Neuronal stem cell (in vitro differentiated cells): ENCODE results near the gene SORCS2.

Experiments
- DNase-seq: peaks from one replicate; pipeline ENCODE4 v3.0.0-alpha.2; 2013; ENCODE audit warnings: low spot score
- H2AFZ ChIP-seq: one replicate; pipeline ENCODE4 v1.6.1; 2013; ENCODE audit warnings: mild to moderate bottlenecking, low read length, inconsistent platforms
- H2AK5ac ChIP-seq: 2 replicates; pipeline ENCODE4 v1.6.1; 2013; ENCODE audit warnings: low read depth, mild to moderate bottlenecking, inconsistent platforms, low read length, moderate library complexity, mixed read lengths
- H2BK120ac ChIP-seq: 2 replicates; pipeline ENCODE4 v1.6.1; 2013; ENCODE audit warnings: low read depth, mild to moderate bottlenecking, inconsistent platforms, low read length, moderate library complexity, mixed read lengths
- H2BK12ac ChIP-seq: one replicate; pipeline ENCODE4 v1.6.1; 2013; ENCODE audit warnings: low read length, inconsistent platforms
- H2BK15ac ChIP-seq: 2 replicates; pipeline ENCODE4 v1.6.1; 2013; ENCODE audit warnings: mild to moderate bottlenecking, low read length, inconsistent platforms, mixed read lengths
- H2BK5ac ChIP-seq: one replicate; pipeline ENCODE4 v1.6.1; 2013; ENCODE audit warnings: inconsistent platforms, mild to moderate bottlenecking, low read length, moderate library complexity
- H3K14ac ChIP-seq: one replicate; pipeline ENCODE4 v1.6.1; 2013; ENCODE audit warnings: low read length, inconsistent platforms
- H3K18ac ChIP-seq: 2 replicates; pipeline ENCODE4 v1.6.1; 2013; ENCODE audit warnings: low read length, inconsistent platforms
- H3K23ac ChIP-seq: 2 replicates; pipeline ENCODE4 v1.6.1; 2013; ENCODE audit warnings: low read depth, mild to moderate bottlenecking, mixed read lengths, low read length, inconsistent platforms; ENCODE audit not compliant: poor library complexity
- H3K27ac ChIP-seq: replicated peaks from 3 replicates; pipeline ENCODE4 v1.5.1; 2013; ENCODE audit warnings: low read length, inconsistent platforms
- H3K27me3 ChIP-seq, 3 experiments: 2 replicates each; pipeline ENCODE4 v1.6.1; 2013; ENCODE audit warnings: low read length in 3 of 3, mild to moderate bottlenecking in 2 of 3, inconsistent platforms in 1 of 3, low read depth in 1 of 3, mixed read lengths in 1 of 3, moderate library complexity in 1 of 3; ENCODE audit not compliant: control insufficient read depth in 3 of 3, insufficient read depth in 3 of 3
- H3K36me3 ChIP-seq, 2 donors: replicated peaks in 1 of 2; 2 replicates each; pipeline ENCODE4 v1.6.1; 2013; ENCODE audit warnings: low read length in 2 of 2; ENCODE audit not compliant: control insufficient read depth in 2 of 2, insufficient read depth in 2 of 2
- H3K4ac ChIP-seq: 2 replicates; pipeline ENCODE4 v1.6.1; 2013; ENCODE audit warnings: inconsistent platforms, mild to moderate bottlenecking, low read length, moderate library complexity
- H3K4me1 ChIP-seq, 2 donors: 1 replicate in 1 of 2; 2 replicates in 1 of 2; pipeline ENCODE4 v1.6.1; 2013; ENCODE audit warnings: low read length in 2 of 2, low read depth in 1 of 2; ENCODE audit not compliant: control insufficient read depth in 2 of 2, insufficient read depth in 1 of 2
- H3K4me2 ChIP-seq: one replicate; pipeline ENCODE4 v1.6.1; 2013; ENCODE audit warnings: mild to moderate bottlenecking, low read length, inconsistent platforms; ENCODE audit not compliant: insufficient read depth, poor library complexity, severe bottlenecking
- H3K4me3 ChIP-seq, 2 donors: 2 replicates each; pipeline ENCODE4 v1.5.1; 2013; ENCODE audit warnings: low read length in 2 of 2, mild to moderate bottlenecking in 2 of 2, inconsistent platforms in 1 of 2, moderate library complexity in 1 of 2
- H3K79me1 ChIP-seq: one replicate; pipeline ENCODE4 v1.6.1; 2013; ENCODE audit warnings: low read depth, mild to moderate bottlenecking, inconsistent platforms, low read length, moderate library complexity
- H3K9ac ChIP-seq: one replicate; pipeline ENCODE4 v1.6.1; 2013; ENCODE audit warnings: mild to moderate bottlenecking, low read depth, low read length, inconsistent platforms; ENCODE audit not compliant: poor library complexity
- H3K9me3 ChIP-seq, 2 donors: replicated peaks in 1 of 2; 2 replicates each; pipeline versions ENCODE3 to v1.6.1; 2013; ENCODE audit warnings: low read length in 2 of 2, mild to moderate bottlenecking in 2 of 2, inconsistent platforms in 1 of 2, low read depth in 1 of 2, mixed read lengths in 1 of 2, moderate library complexity in 1 of 2; ENCODE audit not compliant: control insufficient read depth in 2 of 2, insufficient read depth in 1 of 2
- H4K8ac ChIP-seq: one replicate; pipeline ENCODE4 v1.6.1; 2013; ENCODE audit warnings: low read depth, mild to moderate bottlenecking, inconsistent platforms, low read length, moderate library complexity
- H4K91ac ChIP-seq: one replicate; pipeline ENCODE4 v1.6.1; 2013; ENCODE audit warnings: low read length, low read depth, mild to moderate bottlenecking, inconsistent platforms; ENCODE audit not compliant: poor library complexity
- WGBS, 2 donors: extraction: QIAGEN DNeasy Blood & Tissue Kit; methylation state at CpG; one replicate each; pipeline ENCODE4 v1.1.7; 2013; ENCODE audit warnings: missing lambda C conversion rate in 2 of 2, mixed read lengths in 1 of 2; ENCODE audit not compliant: insufficient read length in 2 of 2, insufficient replicate concordance in 1 of 2; ENCODE audit errors: extremely low coverage in 2 of 2; 5-methylcytosine and 5-hydroxymethylcytosine counted together

SORCS2 gene

DNA sequence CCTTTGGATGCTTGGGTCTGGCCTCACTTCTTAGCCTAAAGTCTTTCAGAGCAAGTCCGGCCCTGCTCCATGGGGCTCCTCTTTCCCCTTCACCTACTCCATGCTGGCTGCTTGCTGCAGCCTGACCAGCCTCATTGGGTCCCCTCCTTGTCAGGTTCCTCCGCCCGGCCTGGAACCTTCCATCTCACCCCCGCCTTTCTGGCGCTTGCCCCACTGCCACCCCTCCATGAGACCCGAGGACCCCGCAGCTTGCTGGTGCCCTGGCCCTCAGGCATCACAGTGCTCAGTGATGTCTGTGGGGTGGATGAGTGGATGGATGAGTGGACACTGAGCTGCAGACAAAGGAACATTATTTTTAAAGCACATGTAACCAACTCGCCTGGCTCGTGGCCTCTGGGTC is 24.7 kb downstream of the SORCS2 start:
- Histone ChIP-seq H3K9ac (no peak overlapping the region), H3K36me3 (no peaks in the 10 kb centered on the region), H2BK120ac (no peak overlapping the region), H3K27ac (no peak overlapping the region), H4K8ac (no peak overlapping the region), H2BK12ac (no peak overlapping the region), H3K9me3 (peaks cover 0 to 2% of the 10 kb centered on the region in 2 donors), H3K4me3 (no peak overlapping the region), H2BK15ac (no peak overlapping the region), H3K27me3 (peaks cover 0 to 14% (median 0%) of the 10 kb centered on the region in 3 experiments), H3K4me2 (no peak overlapping the region), H3K18ac (peak overlapping the region; percentile 72), H3K79me1 (no peaks in the 10 kb centered on the region), H3K23ac (no peak overlapping the region), H2BK5ac (no peak overlapping the region), H2AK5ac (peak overlapping the region; percentile 65), H3K4me1 (peaks cover 0 to 7% of the 10 kb centered on the region in 2 donors), H2AFZ (no peak overlapping the region), H3K4ac (no peak overlapping the region), H4K91ac (no peak overlapping the region), H3K14ac (no peak overlapping the region)
- WGBS, 2 donors = no CpG with 5 or more reads among the region's 9 CpGs
- no peak for DNase-seq

DNA sequence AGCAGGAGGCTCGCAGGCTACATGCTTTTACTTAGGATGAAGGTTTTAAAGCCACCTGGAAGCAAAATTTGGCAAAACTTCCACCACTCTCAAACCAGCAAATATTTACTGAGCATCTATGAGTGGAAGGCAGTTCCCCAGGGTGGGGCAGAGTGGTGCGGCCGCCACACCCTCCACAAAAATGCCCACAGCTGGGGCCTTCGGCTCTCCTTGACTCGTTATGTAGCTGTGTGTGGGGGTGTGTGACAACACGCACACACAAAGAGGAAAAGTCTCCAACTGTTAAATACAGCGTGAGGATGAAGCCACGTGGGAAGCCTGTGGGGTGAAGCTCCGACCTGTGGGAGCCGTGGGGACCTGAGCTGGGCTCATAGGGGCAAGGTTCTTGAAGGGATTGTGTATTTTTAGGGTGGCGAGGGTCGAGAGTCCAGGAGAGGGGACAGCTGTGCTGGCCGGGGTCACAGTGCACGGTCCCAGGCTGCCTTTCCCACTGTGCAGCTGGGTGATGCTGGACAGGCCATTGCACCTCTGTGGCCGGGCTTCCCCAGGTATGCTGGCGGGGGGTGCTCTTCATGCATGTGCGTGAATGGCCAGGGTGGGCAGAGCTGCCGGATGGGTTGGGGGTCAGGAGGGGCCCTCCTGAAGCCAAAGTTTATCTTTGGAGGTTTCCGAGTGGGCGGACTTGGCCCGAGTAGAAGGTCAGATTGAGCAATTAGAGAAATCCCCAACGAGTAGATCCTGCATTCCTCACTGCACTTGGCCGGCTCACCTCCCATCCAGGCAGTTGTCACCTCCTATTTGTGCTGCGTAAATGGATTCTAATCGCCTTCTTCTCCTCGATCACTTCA is 25.4 kb downstream of the SORCS2 start:
- Histone ChIP-seq H3K9ac (no peak overlapping the region), H3K14ac (no peak overlapping the region), H2AFZ (no peak overlapping the region), H3K79me1 (no peaks in the 10 kb centered on the region), H3K36me3 (no peaks in the 10 kb centered on the region), H2BK12ac (no peak overlapping the region), H3K4me3 (no peak overlapping the region), H4K8ac (no peak overlapping the region), H3K9me3 (peaks cover 0 to 2% of the 10 kb centered on the region in 2 donors), H2BK15ac (no peak overlapping the region), H2BK5ac (no peak overlapping the region), H2BK120ac (no peak overlapping the region), H2AK5ac (no peak overlapping the region), H3K27me3 (peaks cover 0 to 14% (median 0%) of the 10 kb centered on the region in 3 experiments), H3K4ac (no peak overlapping the region), H3K27ac (no peak overlapping the region), H3K4me2 (no peak overlapping the region), H3K18ac (peak overlapping the region; percentile 38), H3K23ac (no peak overlapping the region), H3K4me1 (peaks cover 0 to 2% of the 10 kb centered on the region in 2 donors), H4K91ac (no peak overlapping the region)
- DNase-seq = no peak
- WGBS, 2 donors = no CpG with 5 or more reads among the region's 26 CpGs

- H3K9me3 ChIP-seq = peaks cover 0 to 2% of the 10 kb centered on the region in 2 donors
- no peak for DNase-seq
- peaks cover 0 to 14% (median 0%) of the 10 kb centered on the region in 3 experiments for H3K27me3 ChIP-seq
- no peak overlapping the region for H3K9ac ChIP-seq
- H3K36me3 ChIP-seq = no peaks in the 10 kb centered on the region
- no peak overlapping the region for H3K4me3 ChIP-seq
- H3K27ac ChIP-seq = no peak overlapping the region
- no peak overlapping the region for H3K4ac ChIP-seq
- H4K91ac ChIP-seq = no peak overlapping the region
- no peak overlapping the region for H2AK5ac ChIP-seq
- no peak overlapping the region for H4K8ac ChIP-seq
- no peak overlapping the region for H2AFZ ChIP-seq
- no peaks in the 10 kb centered on the region for H3K79me1 ChIP-seq
- H3K4me1 ChIP-seq = peaks cover 0 to 2% of the 10 kb centered on the region in 2 donors
- H3K18ac ChIP-seq = no peak overlapping the region
- no peak overlapping the region for H2BK15ac ChIP-seq
- no CpG with 5 or more reads among the region's 7 CpGs for WGBS, 2 donors
- H2BK12ac ChIP-seq = no peak overlapping the region
- H3K23ac ChIP-seq = no peak overlapping the region
- no peak overlapping the region for H2BK120ac ChIP-seq
- H3K4me2 ChIP-seq = no peak overlapping the region
- no peak overlapping the region for H3K14ac ChIP-seq
- H2BK5ac ChIP-seq = no peak overlapping the region
These were observed 26.3 kb downstream of the SORCS2 start for GRCh38 chr4:7218686-7219085.

DNA sequence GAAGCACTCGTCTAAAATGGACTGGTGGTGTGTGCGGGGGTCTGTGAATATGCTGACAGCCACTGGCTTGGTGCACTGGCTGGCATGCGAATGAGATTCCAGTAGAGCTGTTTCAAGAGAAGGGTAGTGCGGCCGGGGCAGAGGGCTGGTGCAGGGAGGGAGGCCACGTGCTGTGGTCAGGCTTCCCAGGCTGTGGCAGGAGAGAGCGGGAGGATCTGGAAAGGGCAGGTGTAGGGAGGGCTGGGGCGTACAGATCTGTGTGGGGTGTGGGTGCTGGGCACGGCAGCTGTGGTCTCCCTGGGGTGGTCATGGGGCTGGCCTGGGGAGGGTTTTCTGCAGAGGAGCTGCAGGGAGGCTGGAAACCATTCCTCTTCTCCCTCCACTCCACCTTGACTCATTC is 30.2 kb downstream of the SORCS2 start:
- Histone ChIP-seq H2BK5ac (no peak overlapping the region), H4K8ac (no peak overlapping the region), H2AK5ac (peak overlapping the region; percentile 17), H3K27ac (no peak overlapping the region), H3K4me2 (no peak overlapping the region), H3K4me3 (no peak overlapping the region), H2BK120ac (no peak overlapping the region), H2BK12ac (no peak overlapping the region), H3K18ac (no peak overlapping the region), H3K4me1 (peaks cover 0 to 15% of the 10 kb centered on the region in 2 donors), H3K4ac (no peak overlapping the region), H2BK15ac (no peak overlapping the region), H3K9ac (no peak overlapping the region), H3K9me3 (no peaks in the 10 kb centered on the region), H4K91ac (no peak overlapping the region), H3K23ac (peak overlapping the region; percentile 0), H2AFZ (no peak overlapping the region), H3K14ac (no peak overlapping the region), H3K79me1 (no peaks in the 10 kb centered on the region), H3K36me3 (no peaks in the 10 kb centered on the region), H3K27me3 (peaks cover 0 to 14% (median 0%) of the 10 kb centered on the region in 3 experiments)
- WGBS, 2 donors = no CpG with 5 or more reads among the region's 9 CpGs
- no peak for DNase-seq
